Suppressor macrophage treated with lipopolysaccharide for 1 hour (primary cell): ENCODE measurements around the gene NOD2.

Source experiments
- DNase-seq, 3 donors: peaks; one replicate each; pipeline ENCODE4 v3.0.0-alpha.2; 2020 to 2022

NOD2 gene

DNA sequence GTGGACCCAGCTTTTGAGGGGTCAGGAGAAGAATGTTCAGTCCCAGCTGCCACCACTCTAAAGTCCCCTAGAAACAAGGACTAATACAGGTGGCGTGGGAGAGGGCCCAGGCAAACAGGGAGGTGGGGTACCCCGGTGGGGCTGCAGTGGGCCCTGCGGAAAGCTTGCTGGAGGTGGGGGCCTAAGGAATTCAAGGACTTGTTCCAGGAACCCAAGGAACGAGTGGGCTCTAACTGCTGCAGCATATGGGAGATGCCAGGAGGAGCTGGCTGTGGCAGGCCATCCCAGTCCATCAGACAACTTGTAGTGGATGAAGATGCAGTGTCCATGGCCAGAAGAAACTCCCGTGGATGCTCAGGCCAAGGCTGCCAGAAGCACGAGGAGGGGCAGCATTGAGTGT lies 22.9 kb upstream of the NOD2 start:
- DNase-seq, result no peak

- DNase-seq, result peak; percentile 67 to 75 (median 70)
Measured at GRCh38 chr16:50671644-50672260, 21.7 kb upstream of the NOD2 start.

- no peak for DNase-seq
Measured at GRCh38 chr16:50673496-50674275, 19.7 kb upstream of the NOD2 start.

GRCh38 chr16:50674831-50675230 lies 18.6 kb upstream of the NOD2 start:
- DNase-seq, result no peak

DNA sequence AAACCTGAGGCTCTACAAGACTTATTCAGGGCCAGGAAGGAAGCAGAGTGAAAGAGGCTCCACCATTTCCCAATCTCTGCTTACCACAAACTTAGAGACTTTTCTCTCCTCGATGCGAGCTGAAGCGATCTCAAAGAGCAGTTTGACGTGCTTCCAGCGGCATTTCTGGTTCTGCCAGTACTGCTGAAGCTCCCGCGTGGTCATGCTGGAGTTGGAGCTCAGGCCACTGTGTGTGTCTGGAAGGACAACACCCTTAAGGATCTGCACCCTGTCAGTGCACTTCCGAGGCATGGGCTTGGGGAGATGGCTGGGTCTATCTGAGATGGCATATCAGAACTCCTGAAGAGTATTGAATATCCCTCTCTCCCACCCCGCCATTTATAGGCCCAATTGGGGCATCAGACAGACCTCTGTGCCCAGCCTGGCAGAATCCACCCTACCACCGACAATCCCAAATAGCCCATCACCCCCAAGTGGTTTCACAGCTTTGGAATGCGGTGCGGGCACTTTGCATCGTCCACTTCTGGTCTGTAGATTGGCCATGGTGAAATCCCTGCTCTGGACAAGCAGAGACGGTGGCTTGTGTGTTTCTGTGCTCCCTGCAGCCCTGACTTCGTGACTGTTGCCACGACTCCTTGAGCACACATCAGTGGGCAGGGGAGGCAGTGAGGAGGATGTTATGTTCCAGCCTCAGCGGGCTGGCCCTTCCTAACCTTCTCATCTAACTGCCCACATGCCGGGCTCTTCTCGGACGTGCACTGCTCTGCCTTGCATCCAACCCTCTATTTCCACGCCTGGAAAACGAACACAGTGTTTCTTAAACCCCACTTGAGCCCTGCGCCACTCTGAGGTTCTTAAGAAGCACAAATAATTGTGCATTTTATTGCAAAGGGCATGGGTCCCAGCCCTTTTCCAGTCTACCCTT lies 17.5 kb upstream of the NOD2 start:
- DNase-seq, result no peak

- DNase-seq, result no peak
Measured at GRCh38 chr16:50676684-50677225, 16.7 kb upstream of the NOD2 start.

DNA sequence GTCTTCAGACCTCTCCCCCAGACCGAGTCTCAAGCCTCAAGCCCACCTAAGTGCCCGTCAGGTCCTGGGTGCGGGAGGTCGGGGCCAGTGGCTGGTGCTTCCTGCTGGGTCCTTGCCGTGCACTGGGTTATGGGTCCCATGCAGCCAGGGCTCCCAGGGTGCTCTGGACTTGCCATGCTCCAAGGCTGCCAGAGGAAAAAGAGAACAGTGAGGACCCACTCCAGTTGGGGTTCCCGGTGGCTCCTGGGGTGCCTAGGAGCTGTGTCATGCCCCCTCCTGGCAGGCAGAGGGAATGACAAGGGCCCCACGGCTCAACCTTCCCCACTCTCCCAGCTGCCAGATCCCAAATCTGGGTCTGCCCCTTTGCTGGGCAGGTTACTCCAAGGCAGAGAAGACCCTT lies 16.1 kb upstream of the NOD2 start:
- peak in 1 of 3 donors; percentile 37 for DNase-seq

- DNase-seq, result peak; percentile 37 to 64 (median 50)
Measured at GRCh38 chr16:50678531-50678930, 14.9 kb upstream of the NOD2 start.

DNA sequence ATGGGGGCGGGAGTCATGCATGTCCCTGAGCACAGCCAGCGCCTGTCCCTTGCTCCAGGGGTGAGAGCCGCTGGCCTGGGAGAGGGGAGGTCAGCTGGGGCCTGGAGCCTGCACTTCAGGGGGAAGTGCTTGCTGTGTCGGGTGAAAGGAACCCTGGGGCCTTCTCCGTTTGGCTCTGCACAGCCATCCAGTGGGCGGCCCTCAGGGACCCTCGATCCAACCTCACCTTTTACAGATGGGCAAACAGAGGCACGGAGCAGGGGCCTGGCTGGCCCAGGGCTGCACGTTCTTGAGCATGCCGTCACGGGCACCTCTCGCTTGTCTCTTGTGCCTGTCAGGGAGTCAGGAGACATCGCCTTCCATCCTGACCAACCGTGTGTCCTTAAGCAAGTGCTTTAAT lies 14.1 kb upstream of the NOD2 start:
- DNase-seq, result no peak

GRCh38 chr16:50679676-50680555 lies 13.5 kb upstream of the NOD2 start:
- DNase-seq, result no peak

DNA sequence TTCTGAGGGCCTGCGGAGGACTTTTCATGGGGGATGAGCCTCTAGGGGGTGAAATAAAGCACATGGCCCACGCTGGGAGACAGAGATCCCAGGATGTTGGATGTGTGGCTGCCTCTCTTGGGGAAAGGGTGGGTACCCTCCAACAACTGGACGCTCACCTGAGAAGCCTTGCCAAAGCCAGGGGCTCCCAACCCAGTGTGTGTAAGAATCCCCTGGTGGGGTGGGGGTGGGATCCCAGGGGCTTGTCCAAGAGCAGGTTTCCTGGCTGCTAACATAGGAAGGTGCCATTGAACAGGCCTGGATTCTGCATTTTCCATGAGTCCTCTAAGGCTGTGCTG lies 12.9 kb upstream of the NOD2 start:
- DNase-seq, result no peak

GRCh38 chr16:50681021-50681885 lies 12.2 kb upstream of the NOD2 start, which contains the start of gene SNX20:
TSS of gene SNX20 (minus strand) at chr16:50681312. CDS start at chr16:50677526, 3,786 bp downstream.
- peak; percentile 88 to 93 (median 88) for DNase-seq

DNA sequence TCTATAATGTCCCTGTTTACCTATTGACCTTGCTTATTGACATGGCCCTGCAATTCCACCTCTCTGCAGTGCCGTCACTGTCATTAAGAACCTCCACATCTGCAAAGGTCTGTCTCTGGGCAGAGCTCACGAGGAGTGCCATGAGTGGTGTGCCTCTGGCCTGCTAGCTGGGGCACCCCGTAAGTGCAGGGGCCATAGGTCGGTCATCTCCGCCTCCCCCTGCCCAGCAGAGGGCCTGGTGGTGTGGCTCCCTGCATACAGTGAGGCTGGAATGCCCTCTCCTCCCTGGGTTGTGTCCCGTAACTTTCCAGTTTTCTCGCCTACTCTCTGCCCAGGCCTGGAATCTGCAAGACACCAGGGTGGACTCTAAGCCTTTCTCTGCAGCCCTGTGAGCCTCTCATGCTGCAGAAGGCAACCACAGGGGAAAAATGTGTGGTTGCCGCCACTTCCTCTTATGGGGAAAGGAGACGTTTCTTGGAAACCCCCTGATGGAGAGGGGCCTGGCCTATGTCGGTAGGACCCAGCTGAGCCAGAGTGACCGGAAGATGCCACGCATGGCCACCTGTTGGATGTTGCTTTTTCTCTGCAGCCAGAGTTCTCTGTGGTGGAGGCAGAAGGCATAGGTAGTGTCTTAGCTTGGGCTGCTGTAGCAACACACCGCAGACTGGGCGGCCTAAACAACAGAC lies 9.6 kb upstream of the NOD2 start:
- DNase-seq, result peak; percentile 92 to 94 (median 93)

GRCh38 chr16:50684823-50685461 lies 8.5 kb upstream of the NOD2 start:
- peak; percentile 73 to 86 (median 79) for DNase-seq

DNA sequence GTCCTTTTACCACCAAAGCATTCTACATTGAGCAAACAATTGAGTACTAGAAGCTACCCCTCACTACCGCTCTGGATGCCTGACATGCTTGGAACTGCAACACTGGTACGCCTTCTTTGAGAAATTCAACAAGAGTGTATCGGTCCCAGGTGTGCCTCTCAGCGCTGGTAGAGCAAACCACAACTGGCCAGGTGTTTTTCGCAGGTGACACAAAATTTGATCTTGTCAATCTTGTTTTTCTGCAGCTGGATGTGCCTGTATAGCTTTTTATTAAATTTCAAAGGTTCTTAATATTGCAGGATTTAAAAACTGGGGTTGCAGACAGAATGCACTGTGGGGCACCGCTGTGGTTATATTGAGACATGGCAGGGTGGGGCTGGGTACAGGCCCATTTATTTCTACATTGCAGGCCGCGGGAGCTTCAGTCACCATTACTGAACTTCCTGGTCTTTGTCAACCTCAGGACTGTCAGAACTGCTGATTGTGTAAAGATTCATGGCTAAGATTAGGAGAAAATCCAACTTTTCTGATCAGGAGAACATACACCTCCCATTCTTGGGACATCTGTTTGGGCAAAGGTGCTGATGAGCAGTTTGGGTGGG lies 7.8 kb upstream of the NOD2 start:
- DNase-seq, result peak; percentile 51 to 58 (median 56)

- no peak for DNase-seq
Measured at GRCh38 chr16:50688083-50688482, 5.3 kb upstream of the NOD2 start.

DNA sequence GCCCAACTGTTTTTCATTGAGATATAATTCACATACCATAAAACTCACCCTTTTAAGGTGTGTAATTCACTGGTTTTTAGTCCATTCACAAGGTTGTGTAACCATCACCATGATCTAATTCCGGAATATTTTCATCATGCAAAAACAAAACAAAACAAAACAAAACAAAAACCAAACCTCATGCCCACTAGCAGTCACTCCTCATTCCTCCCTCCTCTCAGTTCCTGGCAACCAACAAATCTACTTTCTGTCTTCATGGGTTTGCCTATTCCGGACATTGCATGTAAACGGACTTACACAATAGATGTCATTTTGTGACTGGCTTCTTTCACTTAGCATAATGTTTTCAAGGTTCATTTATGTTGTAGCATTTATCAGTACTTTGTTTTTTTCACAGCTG lies 4.5 kb upstream of the NOD2 start:
- DNase-seq, result peak; percentile 46 to 94 (median 71)

DNA sequence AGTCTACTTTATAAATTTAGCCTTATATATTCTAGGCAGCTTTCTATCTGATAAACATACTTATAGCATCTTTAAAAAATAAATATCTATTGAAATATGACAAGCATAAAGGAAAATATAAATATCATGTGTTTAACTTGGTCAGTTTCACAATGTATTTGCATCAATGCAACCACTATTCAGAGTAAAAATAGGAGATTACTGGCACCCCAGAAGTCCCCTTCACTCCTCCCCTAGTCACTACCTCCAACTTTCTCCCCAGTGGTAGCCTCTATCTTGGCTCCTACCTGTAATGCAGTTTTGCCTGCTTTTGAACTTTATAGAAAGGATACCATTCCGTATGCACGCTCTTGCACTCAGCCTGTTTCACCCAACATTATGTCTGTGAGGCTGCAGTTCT lies 3.2 kb upstream of the NOD2 start:
- no peak for DNase-seq

DNA sequence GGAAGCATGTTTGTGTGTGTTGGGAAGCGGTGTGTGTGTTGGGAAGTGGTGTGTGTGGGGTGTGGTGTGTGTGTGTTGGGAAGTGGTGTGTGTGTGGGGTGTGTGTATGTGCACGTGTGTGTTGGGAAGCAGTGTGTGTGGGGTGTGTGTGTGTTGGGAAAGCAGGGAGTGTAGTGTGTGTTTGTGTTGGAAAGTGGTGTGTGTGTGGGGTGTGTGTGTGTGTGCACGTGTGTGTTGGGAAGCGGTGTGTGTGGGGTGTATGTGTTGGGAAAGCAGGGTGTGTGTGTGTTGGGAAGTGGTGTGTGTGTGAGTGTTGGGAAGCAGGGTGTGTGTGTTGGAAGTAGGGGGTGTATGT lies 785 bp upstream of the NOD2 start:
- no peak for DNase-seq

DNA sequence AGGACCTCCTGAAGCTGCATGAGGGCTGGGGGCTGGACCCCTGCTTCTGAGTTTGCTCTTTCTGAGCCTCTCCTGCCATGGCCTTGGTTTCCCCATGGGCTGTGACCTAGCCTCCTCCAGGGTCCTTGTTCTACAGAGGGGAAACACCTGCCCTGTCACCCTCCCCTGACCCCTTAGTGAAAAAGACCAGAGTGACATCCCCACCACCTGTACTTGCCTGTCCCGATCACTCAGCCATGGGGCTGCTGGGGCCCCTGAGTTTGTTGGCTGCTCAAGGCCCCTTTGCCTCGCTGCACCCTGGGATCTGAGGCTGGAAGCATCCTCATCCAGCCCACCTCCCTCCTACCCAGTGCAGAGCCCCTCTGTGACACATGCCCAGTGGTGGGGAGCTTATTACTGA lies 800 bp downstream of the NOD2 start:
- DNase-seq, result no peak
